PFSK-1 (cell line): Measurements from ENCODE around the gene AUTS2.

ENCODE experiments used
- FOXP2 ChIP-seq: optimal IDR thresholded peaks from 2 replicates; pipeline ENCODE3; 2011; ENCODE audit warnings: borderline replicate concordance, control low read depth, inconsistent platforms; ENCODE audit not compliant: insufficient read depth; ENCODE audit errors: extremely low read length, extremely low read depth
- POLR2AphosphoS5 ChIP-seq: IDR thresholded peaks from 2 replicates; pipeline ENCODE4 v1.6.1; 2012; ENCODE audit warnings: low read depth, mild to moderate bottlenecking, control low read depth, low read length, moderate library complexity
- SIN3A ChIP-seq: IDR thresholded peaks from 2 replicates; pipeline ENCODE4 v1.6.1; 2012; ENCODE audit warnings: mild to moderate bottlenecking, low read length, moderate library complexity, borderline replicate concordance; ENCODE audit not compliant: insufficient read depth
- TAF1 ChIP-seq: IDR thresholded peaks from 2 replicates; pipeline ENCODE4 v1.6.1; 2012; ENCODE audit warnings: low read length, control low read depth, borderline replicate concordance; ENCODE audit not compliant: insufficient read depth
- TF ChIP-seq, protein P1 (sequence below), 2 experiments: IDR thresholded peaks; 2 replicates each; pipeline versions ENCODE4 v1.6.1 to v1.8.0; 2011 to 2012; ENCODE audit warnings: low read depth in 2 of 2, low read length in 2 of 2, control low read depth in 1 of 2, inconsistent platforms in 1 of 2, mild to moderate bottlenecking in 1 of 2, moderate library complexity in 1 of 2; ENCODE audit not compliant: insufficient read depth in 1 of 2

DNA sequence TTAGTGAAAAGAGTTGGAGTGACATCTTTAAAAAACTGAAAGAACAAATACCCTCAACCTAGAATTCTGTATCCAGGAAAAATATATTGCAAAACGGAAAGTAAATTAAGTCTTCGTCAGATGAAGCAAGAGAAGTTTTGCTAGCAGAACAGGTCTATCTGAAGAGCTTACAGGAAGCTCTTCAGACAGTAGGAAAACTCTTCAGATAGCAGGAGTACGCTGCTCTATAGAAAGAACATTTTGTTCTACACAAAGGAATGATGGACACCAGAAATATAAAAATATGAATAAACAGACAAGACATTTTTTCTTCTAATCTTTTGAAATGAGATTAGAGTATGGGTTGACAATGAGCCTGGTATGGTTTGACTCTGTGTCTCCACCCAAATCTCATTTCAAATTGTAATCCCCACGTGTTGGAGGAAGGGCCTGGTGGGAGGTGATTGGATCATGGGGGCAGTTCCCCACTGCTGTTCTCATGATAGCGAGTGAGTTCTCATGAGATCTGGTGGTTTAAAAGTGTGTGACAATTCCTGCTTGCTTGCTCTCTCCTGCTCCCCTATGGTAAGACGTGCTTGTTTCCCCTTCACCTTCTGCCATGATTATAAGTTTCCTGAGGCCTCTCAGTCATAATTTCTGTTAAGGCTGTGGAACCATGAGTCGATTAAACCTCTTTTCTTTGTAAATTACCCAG lies 567.3 kb downstream of the AUTS2 start:
- TF ChIP-seq POLR2AphosphoS5 (no peak), SIN3A (no peak), TAF1 (no peak), FOXP2 (no peak)
- TF ChIP-seq, protein P1, sequence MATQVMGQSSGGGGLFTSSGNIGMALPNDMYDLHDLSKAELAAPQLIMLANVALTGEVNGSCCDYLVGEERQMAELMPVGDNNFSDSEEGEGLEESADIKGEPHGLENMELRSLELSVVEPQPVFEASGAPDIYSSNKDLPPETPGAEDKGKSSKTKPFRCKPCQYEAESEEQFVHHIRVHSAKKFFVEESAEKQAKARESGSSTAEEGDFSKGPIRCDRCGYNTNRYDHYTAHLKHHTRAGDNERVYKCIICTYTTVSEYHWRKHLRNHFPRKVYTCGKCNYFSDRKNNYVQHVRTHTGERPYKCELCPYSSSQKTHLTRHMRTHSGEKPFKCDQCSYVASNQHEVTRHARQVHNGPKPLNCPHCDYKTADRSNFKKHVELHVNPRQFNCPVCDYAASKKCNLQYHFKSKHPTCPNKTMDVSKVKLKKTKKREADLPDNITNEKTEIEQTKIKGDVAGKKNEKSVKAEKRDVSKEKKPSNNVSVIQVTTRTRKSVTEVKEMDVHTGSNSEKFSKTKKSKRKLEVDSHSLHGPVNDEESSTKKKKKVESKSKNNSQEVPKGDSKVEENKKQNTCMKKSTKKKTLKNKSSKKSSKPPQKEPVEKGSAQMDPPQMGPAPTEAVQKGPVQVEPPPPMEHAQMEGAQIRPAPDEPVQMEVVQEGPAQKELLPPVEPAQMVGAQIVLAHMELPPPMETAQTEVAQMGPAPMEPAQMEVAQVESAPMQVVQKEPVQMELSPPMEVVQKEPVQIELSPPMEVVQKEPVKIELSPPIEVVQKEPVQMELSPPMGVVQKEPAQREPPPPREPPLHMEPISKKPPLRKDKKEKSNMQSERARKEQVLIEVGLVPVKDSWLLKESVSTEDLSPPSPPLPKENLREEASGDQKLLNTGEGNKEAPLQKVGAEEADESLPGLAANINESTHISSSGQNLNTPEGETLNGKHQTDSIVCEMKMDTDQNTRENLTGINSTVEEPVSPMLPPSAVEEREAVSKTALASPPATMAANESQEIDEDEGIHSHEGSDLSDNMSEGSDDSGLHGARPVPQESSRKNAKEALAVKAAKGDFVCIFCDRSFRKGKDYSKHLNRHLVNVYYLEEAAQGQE (IDR thresholded peaks at IDR 0.05; ENCODE audit: insufficient read depth in 1 of 2, low read depth in 2 of 2, low read length in 2 of 2), result no peak
